Iris pigment epithelial cell (primary cell): ENCODE measurements around the gene CYP2D6.
"Not testable (repeated sequence)": the region's sequence is repeated elsewhere in the genome, so short reads cannot be mapped to it uniquely, and the experiment has no call there.

Experiments
- DNase-seq: peaks from one replicate; pipeline ENCODE4 v3.0.0-alpha.2; 2011; ENCODE audit warnings: low read depth

The CYP2D6 gene

GRCh38 chr22:42130639-42131431 lies at the start of gene CYP2D6:
TSS of gene CYP2D6 (minus strand) at chr22:42130810. CDS start at chr22:42130791, 19 bp downstream.
- DNase-seq: not testable (repeated sequence)

- DNase-seq: peak; percentile 73
These were observed 49.0 kb upstream of the CYP2D6 start for GRCh38 chr22:42179616-42180015.

- no peak for DNase-seq
These were observed 48.4 kb upstream of the CYP2D6 start for GRCh38 chr22:42178910-42179519.

- no peak for DNase-seq
These were observed 47.3 kb upstream of the CYP2D6 start for GRCh38 chr22:42177891-42178336.

- DNase-seq: no peak
These were observed 45.8 kb upstream of the CYP2D6 start for GRCh38 chr22:42176255-42176915.

- peak; percentile 53 for DNase-seq
These were observed 43.5 kb upstream of the CYP2D6 start for GRCh38 chr22:42174062-42174461.

- DNase-seq: no peak
These were observed 42.7 kb upstream of the CYP2D6 start for GRCh38 chr22:42173183-42173926.

GRCh38 chr22:42172773-42173172 lies 42.2 kb upstream of the CYP2D6 start:
- peak; percentile 45 for DNase-seq

GRCh38 chr22:42171946-42172719 lies 41.5 kb upstream of the CYP2D6 start:
- no peak for DNase-seq

- no peak for DNase-seq
These were observed 40.8 kb upstream of the CYP2D6 start for GRCh38 chr22:42171417-42171816.

GRCh38 chr22:42170946-42171345 lies 40.3 kb upstream of the CYP2D6 start:
- no peak for DNase-seq

GRCh38 chr22:42169055-42169469 lies 38.5 kb upstream of the CYP2D6 start:
- peak; percentile 63 for DNase-seq

- no peak for DNase-seq
These were observed 37.9 kb upstream of the CYP2D6 start for GRCh38 chr22:42168476-42168875.

- no peak for DNase-seq
These were observed 36.5 kb upstream of the CYP2D6 start for GRCh38 chr22:42167066-42167465.

GRCh38 chr22:42164901-42165300 lies 34.3 kb upstream of the CYP2D6 start:
- DNase-seq: no peak

GRCh38 chr22:42163515-42163914 lies 32.9 kb upstream of the CYP2D6 start:
- DNase-seq: no peak

GRCh38 chr22:42162728-42163489 lies 32.3 kb upstream of the CYP2D6 start:
- DNase-seq: no peak

GRCh38 chr22:42160830-42161696 lies 30.5 kb upstream of the CYP2D6 start:
- DNase-seq: no peak

- DNase-seq: no peak
These were observed 29.6 kb upstream of the CYP2D6 start for GRCh38 chr22:42160251-42160650.
